ENCODE data around the gene PTPRF.
"Not testable (repeated sequence)": the region's sequence is repeated elsewhere in the genome, so short reads cannot be mapped to it uniquely, and the experiment has no call there.

The PTPRF gene

DNA sequence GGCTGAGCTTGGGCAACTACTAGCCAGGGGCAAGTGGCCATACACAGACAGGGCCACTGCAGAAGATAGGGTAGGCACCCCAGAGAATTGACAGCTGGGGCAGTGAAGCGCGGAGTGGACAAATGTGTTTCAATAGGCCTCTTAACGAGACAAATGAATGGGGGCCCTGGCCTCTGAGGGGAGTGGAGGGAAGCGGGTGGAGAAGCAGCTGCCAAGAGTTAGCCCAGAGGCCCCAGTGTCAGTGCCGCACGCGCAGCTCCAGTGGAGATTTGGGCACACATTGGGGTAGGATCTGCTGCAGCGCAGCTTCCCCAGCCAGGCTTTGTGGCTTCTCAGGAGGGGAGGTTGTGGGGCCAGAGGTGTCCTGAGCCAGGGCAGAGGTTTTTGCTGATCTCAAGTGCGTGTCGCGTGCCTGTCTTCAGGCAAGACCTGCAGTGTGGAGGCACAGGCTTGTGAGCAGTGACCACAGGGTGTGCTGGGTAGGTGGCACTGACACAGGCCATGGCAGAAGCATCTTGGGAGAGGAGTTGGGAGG, 16.9 kb downstream of the PTPRF start:
- no peak overlapping the region for H3K4me3 ChIP-seq (ENCODE audit: low read length)
- no peak for TF ChIP-seq CTCF (conservative IDR thresholded peaks at IDR 0.05; ENCODE audit: low read depth, low read length)
- no peak for DNase-seq (ENCODE audit: low read depth)

DNA sequence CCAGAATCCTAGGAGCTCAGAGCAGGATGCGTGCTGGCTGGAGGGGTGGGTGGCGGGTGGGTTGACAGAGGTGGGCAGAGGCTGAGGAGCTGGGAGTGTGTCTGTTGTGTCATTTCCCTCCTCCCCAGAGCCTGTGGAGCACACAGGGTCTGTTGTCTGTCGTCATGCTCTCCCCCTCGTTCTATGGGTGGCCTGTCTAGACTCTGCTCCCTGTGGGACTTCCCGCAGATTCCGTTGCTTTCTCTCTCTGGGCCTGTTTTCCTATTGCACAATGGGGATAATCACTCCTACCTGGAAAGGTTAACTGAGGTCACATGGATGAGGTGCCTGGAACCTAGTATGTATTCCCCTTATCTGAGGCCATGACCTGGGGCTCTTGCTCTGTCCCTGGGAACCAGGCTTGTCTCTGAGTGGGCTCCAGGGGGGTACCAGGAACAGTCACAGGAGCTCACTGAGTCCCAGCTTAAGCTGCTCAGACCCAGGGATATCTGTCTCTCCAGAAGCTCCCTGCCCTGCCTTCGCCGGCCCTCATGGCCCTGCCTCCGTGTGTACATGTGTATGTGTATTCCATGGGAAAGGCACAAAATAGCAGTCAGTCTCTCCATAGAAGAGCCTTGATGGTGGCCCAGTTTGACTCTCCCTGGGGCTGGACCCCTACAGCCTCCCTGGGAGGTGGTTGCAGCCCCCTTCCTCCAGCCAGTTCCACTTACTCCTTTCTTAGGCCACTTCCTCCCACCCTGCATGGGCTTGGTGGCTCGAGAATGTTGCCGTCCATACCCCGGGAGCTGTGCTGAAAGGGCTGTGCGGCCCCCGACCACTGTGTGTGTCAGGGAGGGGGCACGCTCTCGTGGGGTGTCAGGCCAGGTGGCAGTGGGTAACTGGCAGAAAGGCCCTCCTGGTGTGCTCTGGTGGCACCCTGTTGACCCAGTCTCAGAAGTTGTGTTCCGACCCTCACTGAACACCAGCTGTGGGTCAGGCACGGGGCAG, 17.9 kb downstream of the PTPRF start:
- no peak for TF ChIP-seq CTCF (conservative IDR thresholded peaks at IDR 0.05; ENCODE audit: low read depth, low read length)
- H3K4me3 ChIP-seq (ENCODE audit: low read length), result no peak overlapping the region
- no peak for DNase-seq (ENCODE audit: low read depth)

- not testable (repeated sequence) for H3K4me3 ChIP-seq (ENCODE audit: low read length); DNase-seq (ENCODE audit: low read depth)
Observed at GRCh38 chr1:43549394-43549793, 18.7 kb downstream of the PTPRF start.

GRCh38 chr1:43549921-43550597, 19.4 kb downstream of the PTPRF start:
- peak overlapping the region; percentile 31 for H3K4me3 ChIP-seq (ENCODE audit: low read length)
- no peak for TF ChIP-seq CTCF (conservative IDR thresholded peaks at IDR 0.05; ENCODE audit: low read depth, low read length)
- no peak for DNase-seq (ENCODE audit: low read depth)

DNA sequence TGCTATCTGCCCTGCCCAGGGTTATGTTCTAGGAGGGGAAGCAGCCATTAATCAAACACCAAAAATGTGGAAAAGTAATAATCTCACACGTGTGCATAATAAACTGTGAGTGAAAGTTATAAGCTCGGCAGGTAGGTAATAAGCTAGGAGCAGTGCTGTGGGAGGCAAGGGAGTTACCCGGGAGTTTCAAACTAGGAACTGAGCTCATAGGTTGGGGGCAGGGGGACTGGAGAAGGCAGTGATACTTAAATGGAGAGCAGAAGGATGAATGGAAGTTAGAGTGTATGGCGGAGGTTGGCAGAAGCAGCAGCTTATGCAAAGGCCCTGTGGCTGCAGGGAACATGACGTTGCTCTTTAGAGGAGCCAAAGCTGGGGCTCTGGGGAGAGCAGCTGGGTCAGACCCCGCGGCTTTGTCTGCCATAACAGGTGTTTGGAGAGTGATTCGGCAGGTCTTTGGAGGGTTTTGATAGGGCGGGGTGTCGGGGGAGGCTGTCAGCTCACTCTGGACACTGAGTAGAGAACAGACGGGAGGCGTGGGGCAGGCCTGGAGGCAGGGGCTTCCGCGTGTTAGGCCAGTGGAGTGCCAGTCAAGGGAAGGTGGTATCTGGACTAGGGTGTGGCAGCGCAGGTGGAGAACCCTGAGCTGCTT, 20.0 kb downstream of the PTPRF start:
- no peak for TF ChIP-seq CTCF (conservative IDR thresholded peaks at IDR 0.05; ENCODE audit: low read depth, low read length)
- peak overlapping the region; percentile 31 for H3K4me3 ChIP-seq (ENCODE audit: low read length)
- no peak for DNase-seq (ENCODE audit: low read depth)

DNA sequence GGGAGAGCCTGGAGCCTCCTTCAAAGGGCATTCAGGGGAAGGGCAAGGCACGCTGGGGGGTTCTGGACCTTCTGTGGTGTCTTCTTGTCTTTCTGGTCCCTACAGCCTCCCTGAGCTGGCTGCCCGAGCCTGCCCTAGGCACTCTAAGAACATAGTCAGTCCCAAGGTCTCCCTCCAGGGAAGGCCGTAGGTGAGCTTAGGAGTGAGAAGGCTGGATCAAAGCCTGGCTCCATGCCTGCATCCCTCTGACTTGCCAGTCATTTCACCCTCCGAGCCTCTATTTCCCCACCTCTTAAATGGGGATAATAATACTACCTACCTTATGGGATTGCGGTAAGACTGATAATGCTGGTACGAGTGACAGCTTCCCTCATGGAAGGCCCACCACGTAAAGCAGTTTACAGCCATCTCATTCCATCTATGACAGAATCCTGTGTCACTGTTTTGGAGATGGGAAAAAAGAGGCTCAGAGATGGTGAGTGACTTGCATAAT, 20.8 kb downstream of the PTPRF start:
- H3K4me3 ChIP-seq (ENCODE audit: low read length), result no peak overlapping the region
- DNase-seq (ENCODE audit: low read depth), result no peak
- TF ChIP-seq CTCF (conservative IDR thresholded peaks at IDR 0.05; ENCODE audit: low read depth, low read length), result no peak
